Fibroblast of skin of left quadriceps (primary cell): ENCODE results near the gene PTPRN2.
"Not testable (repeated sequence)": the region's sequence is repeated elsewhere in the genome, so short reads cannot be mapped to it uniquely, and the experiment has no call there.

Experiments
- DNase-seq, 2 experiments: peaks; one replicate each; pipeline ENCODE4 v3.0.0-alpha.2; 2013; ENCODE audit warnings: low read depth in 2 of 2

Gene PTPRN2

GRCh38 chr7:157695609-157696008, 892.0 kb downstream of the PTPRN2 start:
- DNase-seq, result not testable (repeated sequence)

DNA sequence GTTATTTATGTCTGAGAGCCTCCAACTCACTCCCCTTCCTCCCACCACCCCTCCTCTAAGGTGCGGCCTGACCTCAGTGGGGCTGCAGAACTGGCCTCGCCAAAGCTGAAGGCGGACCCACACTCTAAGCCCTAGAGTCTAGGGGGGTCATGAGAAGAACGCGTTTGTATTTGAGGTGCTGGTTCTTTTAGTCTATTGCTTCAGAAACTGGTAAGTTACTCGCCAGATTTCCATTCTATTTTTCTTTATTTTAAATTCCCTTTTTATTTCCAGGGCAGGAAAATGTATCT, 893.3 kb downstream of the PTPRN2 start:
- no peak for DNase-seq

GRCh38 chr7:157693521-157694375, 893.9 kb downstream of the PTPRN2 start:
- DNase-seq, result no peak

DNA sequence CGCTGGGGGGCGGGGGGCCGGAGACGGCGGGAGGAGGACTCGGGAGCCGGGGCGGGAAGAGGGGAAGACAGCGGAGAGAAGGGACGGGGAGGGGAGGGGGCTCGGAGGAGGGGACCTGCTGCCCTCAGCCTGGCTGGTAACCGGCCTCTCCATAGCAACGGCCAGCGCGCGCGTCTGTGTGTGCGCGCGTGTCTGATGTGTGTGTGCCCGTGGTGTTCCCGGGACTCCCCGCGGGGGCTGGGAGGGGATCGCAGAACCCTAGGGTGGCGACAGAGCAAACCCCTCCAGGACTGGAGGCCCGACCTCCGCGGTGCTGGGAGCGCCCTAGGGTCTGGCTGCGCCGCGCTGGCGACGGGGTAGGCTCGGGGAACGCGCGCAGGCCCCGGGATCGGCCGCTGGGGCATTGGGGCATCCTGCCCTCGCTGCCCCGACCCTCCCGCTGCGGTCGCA, 894.5 kb downstream of the PTPRN2 start:
- no peak for DNase-seq

GRCh38 chr7:157692460-157693011, 895.1 kb downstream of the PTPRN2 start:
- DNase-seq, result no peak

DNA sequence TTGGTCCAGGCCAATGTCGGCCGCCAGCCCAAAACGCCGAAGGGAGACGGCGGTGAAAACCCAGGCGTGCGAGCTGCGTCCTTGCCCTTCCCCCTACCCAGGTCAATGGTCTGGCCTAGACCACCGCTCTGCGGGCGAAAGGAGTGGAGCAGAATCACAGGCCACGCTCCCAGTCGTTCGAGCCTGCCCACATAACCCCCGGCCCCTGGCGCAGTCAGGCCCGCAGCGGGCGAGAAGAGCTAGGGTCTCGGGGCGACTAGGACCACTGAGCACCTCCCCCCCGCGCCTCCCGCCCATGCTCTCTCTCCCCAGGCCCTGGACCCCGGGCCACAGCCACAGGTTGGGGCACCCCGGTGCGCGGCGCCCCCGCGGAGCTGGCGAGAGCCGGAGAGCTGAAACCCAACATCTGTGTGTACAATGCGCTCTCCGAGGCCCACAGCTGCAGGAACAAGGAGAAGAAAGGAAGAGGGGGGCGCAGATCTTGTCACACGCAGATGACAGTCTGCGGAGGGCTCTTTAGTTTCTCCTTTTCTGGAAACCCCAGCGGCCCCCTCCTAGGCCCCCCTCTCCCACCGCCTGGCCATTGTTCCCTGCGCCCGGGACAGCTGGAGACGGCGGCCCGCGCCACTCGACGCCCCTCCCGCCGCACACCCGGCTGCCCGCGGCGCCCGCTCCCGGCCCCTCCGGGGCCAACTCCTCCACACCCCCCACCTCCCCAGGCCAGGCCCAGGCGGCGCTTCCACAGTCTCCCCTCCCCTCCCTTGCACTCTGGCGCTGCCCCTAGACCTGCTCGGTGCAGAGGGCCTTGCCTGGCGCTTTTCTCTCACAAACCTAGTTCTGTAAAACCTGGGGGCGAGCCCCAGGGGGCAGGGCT, 895.8 kb downstream of the PTPRN2 start:
- DNase-seq, result no peak

DNA sequence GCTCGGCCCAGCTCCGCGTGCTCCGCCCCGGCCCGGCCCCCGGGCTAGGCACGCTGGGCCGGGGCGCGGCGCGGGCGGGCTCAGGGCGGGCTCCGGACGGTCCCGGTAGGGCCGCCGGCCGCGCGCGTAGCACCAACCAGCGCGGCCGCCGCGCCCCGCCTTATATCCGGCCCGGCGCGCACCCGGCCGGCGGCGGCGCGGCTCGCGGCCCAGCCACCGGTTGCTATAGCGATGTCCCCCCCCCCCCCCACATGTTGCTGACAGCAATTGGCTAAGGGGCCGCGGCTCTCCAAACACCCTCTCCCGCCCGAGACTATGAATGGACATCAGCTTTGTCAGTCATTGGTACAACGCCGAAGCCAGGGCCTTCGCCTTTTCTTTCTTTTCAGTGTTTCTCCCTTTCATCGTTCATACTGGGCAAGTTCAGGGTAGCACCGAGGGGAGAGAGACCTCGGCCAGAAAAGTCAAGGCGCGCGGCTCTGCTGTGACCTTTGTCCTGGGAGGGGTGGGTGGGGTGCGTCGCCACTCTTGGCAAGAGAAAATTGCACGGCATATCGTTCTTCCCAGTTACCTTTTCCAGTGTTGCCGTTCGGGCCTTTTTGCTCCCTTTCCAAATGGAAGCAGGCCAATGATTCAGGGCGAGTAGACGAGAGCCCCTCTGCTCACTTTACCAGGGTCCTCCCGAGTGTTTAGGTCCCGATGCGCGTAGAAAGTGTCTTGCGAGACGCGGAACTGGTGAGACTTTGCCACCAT, 896.6 kb downstream of the PTPRN2 start:
- no peak for DNase-seq

DNA sequence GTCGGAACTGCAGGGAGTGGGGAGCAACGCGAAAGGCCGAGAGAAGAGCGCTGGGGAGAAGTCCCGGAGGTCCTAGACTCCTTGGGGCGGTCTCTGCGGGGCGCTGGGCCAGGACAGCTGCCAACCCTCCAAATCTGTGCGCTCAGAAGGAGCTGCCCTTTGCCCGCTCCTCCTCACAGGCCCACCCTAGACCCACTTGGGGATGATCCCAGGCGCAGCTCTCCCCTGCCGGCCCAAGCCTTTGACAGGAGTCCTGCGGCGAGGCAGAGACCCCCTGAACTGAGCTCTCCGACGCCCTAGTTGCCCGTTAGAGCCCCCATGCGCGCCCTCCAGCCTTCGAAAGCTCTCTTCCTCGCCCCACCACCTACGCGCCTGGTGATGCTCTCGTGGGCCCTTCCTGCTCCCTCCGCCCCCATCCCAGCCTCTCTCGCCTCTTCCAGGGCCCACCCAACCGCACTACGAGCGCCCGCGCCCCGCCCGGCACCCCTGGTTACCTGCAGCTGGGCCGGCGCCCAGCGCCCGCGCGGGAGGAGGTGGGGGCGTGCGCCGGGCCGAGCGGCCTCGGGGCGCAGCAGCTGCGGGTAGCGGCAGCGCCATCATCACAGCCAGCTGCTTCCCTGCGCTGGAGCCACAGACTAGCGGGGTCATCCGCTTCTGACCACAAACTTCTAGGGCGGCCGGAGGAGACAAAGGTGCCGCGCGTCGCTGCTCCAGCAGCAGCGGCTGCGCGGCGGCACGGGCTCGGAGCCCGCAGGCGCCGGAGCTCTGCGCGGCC, 897.4 kb downstream of the PTPRN2 start:
- no peak for DNase-seq

DNA sequence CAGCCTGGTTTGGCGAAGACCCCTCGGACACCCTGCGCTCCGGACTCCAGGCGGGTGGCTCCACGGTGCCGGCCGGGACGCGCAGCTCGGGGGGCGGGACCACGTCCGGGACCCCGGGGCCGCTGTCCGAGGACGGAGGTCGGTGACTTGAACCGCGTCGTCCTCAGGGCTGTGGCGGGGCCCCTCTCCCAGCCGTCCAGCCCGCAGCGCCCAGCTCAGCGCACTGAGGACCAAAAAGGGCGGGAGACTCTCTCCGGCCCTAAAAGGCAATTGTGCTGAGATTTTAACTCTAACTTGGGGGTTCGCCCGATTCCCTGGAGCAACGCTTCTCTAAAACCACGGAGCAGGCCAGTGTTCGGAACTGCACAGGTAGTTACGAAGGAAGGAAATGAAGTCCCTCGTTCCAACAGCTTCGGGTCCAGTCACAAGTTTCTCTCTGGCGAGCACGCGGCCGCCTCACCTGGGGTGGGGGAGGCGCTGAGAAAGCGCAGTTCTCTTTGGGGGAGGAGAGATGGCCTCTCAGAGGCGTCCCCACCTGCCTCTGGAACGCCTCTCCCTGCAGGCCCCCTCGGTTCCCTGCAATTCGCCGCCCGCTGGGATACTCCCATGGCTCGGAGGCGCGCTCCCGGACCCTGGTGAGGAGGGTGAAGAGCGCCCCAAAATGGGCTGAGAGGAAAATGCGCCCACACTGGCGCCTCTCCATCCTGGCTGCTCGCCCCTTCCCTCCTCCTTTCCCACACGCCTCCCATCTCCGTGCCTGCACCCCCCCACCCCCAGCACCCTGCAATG, 898.2 kb downstream of the PTPRN2 start:
- DNase-seq, result no peak

DNA sequence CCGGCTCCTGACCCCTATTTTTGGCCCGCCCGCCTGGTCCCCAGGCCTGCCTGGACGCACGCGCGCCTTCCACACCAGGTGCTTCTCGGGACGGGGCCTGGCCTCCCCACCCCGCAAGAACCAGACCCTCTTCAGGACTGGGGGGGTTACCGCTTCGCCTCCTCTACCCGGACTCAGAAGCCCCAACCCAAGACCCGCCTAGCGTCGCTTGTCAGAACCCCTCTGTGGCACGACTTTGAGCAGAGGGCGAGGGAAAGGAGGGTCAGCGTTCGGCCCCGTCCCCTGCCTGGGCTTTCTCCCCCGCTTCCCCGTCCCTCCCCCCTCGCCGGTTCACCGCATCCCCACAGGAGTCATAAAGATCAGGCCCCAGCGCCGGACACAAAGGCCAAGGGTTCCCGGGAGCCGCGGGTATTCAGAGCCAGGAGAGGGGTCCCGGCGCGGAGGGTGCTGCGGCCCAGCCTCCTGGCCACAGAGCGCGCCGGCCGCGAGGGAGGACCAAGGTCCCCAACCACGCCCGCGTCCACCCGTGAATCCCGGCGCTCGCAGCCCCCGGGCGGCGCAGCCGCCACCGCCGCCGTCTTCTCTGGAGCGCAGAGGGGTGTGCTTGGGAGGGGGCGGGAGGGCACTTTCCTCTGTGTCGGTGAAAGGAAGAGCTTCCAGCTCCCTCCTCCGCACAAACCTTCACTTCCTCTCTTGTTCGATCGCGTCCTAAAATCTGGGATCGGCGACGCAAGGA, 898.9 kb downstream of the PTPRN2 start:
- DNase-seq, result no peak

- DNase-seq, result no peak
These were observed 899.6 kb downstream of the PTPRN2 start for GRCh38 chr7:157687845-157688532.

- no peak for DNase-seq
These were observed 900.5 kb downstream of the PTPRN2 start for GRCh38 chr7:157687158-157687557.

DNA sequence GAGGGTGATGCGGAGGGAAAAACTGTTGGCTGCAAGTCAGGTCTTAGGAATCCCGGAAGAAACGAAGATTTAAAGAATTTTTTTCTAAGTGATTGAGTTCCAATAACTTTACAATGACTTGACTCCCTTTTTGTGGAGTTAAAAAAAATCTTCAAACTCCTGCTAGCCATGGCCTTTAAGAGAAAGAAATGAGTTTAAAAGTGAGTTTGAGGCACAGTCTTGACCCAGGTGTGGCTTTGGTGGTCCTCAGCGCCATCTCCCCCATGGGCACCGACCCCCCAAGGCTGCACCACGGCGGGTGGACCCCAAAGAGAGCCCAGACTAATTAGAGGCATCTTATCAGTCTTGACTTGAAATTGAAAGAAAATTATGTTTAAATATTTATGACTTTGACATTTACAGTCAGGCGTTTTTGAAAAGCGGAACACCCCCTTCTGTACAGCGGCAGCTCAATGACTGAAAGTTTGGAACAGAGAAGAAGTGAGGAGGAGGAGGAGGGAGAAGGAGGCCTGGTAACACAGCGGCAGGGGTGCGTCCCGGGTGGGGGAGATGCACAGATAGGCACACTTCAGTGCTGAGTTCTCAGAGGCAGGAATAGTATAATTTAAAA, 901.2 kb downstream of the PTPRN2 start:
- no peak for DNase-seq

DNA sequence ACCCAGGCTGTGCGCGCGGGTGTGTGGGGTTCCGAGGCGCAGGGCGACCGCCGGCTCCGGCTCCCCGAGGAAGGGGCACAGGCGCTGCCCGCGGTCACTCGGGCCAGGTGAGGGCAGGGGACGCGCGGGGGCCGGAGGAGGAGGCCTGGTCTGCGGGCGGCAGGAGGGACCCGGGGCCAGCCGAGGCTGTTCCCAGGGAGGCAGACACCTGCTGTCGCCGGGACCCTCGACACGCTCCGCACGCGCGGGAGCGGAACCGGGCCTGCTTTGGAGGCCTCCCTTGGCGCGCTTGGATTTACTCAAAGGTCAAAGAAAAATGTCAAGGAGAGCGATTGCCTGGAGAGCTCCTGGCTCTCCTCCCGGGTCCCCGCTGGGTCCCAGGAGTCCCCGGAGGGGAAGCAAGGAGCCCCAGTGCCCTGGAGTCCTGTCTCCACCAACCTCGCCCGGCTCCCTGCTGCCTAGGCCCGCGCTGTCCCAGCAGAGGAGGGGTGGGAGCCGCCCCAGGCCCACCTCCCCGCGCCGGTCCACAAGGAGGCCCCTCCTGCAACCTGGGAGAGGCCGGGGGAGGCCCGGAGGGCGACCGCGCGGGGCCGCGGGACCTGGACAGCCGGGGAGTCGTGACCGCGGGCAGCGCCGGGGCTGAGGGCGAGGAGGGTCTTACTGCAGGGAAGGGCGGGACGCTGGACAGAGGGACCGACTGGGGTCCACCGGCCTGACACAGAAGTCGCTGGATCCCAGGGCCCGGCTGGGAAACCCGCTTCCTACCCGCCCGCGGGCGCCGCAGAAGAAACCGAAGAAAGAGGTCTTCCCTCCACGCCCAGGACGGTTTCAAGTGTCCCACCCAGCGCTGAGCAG, 902.0 kb downstream of the PTPRN2 start:
- no peak for DNase-seq

GRCh38 chr7:157684909-157685429, 902.7 kb downstream of the PTPRN2 start:
- no peak for DNase-seq

- DNase-seq, result no peak
These were observed 903.3 kb downstream of the PTPRN2 start for GRCh38 chr7:157684157-157684908.

DNA sequence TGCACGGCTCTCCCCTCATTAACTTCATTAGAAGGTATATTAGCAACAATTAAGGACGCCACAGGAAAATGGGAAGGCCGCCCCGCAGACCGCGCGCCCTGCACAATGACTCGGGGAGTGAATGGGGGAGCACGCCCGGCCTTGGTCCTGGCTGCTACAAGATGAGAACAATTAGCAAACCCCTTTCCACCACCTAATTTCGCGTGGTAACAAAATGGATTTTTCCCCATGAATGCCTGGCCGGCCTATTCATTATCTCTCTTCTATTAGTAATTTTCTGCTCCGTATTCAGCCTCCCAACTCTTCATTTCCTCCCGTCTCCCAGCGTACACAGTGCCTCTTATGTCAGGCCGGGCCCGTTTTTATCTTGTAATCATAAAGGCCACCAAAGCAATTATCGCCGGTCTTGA, 903.9 kb downstream of the PTPRN2 start:
- no peak for DNase-seq
